Nephron (organoid): ENCODE measurements around the gene TNIK.

Source experiments
- H3K27ac Mint-ChIP-seq, 3 experiments: 2 replicates each; pipeline ENCODE4 v1.8.0; 2020; ENCODE audit warnings: mixed read lengths in 3 of 3, mild to moderate bottlenecking in 2 of 3, moderate library complexity in 1 of 3
- H3K27me3 Mint-ChIP-seq: 2 replicates; pipeline ENCODE4 v1.8.0; 2021; ENCODE audit warnings: low read depth, mild to moderate bottlenecking, moderate library complexity, mixed read lengths
- H3K36me3 Mint-ChIP-seq: 2 replicates; pipeline ENCODE4 v1.8.0; 2020; ENCODE audit warnings: low read depth, mixed read lengths
- H3K4me1 Mint-ChIP-seq: 2 replicates; pipeline ENCODE4 v1.8.0; 2020; ENCODE audit warnings: mixed read lengths
- H3K4me3 Mint-ChIP-seq, 3 experiments: 2 replicates each; pipeline ENCODE4 v1.8.0; 2020; ENCODE audit warnings: mild to moderate bottlenecking in 3 of 3, mixed read lengths in 3 of 3, moderate library complexity in 2 of 3
- H3K9me3 Mint-ChIP-seq: 2 replicates; pipeline ENCODE4 v1.8.0; 2020; ENCODE audit warnings: mixed read lengths
- TF ChIP-seq, protein P1 (sequence below), 3 experiments: fragments of 200-600 bp; sonication (generic); IDR thresholded peaks; one replicate each; pipeline ENCODE4 v1.5.0; 2021; ENCODE audit warnings: antibody characterized with exemption in 3 of 3; ENCODE audit not compliant: unreplicated experiment in 3 of 3

Gene TNIK

DNA sequence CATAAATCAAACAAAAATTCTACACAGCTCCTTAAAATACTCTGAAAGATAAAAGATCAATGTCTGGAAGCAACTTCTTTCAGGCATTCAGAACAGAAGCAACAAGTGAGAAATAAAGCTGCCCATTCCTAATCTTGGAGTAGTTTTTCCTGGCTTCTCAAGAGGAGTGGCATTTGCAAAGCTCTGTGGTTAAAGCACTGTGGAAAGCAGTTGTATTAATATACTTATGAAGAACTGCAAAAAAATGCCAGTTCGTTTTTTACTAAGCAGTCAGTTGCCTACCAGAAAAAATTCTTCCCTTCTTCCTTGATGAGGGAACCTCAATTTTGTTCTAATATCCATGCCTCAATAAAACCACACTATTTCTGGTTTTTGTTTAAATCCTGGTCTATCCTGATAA is 197.8 kb downstream of the TNIK start:
- H3K9me3 Mint-ChIP-seq = no peaks in the 10 kb centered on the region
- H3K36me3 Mint-ChIP-seq = no peaks in the 10 kb centered on the region
- peak overlapping the region in 1 of 3 experiments; percentile 52 for H3K27ac Mint-ChIP-seq
- no peaks in the 10 kb centered on the region for H3K27me3 Mint-ChIP-seq
- TF ChIP-seq, protein P1, sequence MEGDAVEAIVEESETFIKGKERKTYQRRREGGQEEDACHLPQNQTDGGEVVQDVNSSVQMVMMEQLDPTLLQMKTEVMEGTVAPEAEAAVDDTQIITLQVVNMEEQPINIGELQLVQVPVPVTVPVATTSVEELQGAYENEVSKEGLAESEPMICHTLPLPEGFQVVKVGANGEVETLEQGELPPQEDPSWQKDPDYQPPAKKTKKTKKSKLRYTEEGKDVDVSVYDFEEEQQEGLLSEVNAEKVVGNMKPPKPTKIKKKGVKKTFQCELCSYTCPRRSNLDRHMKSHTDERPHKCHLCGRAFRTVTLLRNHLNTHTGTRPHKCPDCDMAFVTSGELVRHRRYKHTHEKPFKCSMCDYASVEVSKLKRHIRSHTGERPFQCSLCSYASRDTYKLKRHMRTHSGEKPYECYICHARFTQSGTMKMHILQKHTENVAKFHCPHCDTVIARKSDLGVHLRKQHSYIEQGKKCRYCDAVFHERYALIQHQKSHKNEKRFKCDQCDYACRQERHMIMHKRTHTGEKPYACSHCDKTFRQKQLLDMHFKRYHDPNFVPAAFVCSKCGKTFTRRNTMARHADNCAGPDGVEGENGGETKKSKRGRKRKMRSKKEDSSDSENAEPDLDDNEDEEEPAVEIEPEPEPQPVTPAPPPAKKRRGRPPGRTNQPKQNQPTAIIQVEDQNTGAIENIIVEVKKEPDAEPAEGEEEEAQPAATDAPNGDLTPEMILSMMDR (IDR thresholded peaks at IDR 0.05; ENCODE audit: unreplicated experiment in 3 of 3) = no peak
- peaks cover 46% of the 10 kb centered on the region for H3K4me1 Mint-ChIP-seq
- H3K4me3 Mint-ChIP-seq = no peak overlapping the region

GRCh38 chr3:171261487-171261886 is 198.7 kb downstream of the TNIK start:
- peaks cover 39% of the 10 kb centered on the region for H3K4me1 Mint-ChIP-seq
- no peak overlapping the region for H3K27ac Mint-ChIP-seq
- H3K36me3 Mint-ChIP-seq = no peaks in the 10 kb centered on the region
- no peaks in the 10 kb centered on the region for H3K9me3 Mint-ChIP-seq
- TF ChIP-seq, protein P1 (IDR thresholded peaks at IDR 0.05; ENCODE audit: unreplicated experiment in 3 of 3) = no peak
- H3K4me3 Mint-ChIP-seq = no peak overlapping the region
- H3K27me3 Mint-ChIP-seq = no peaks in the 10 kb centered on the region

GRCh38 chr3:171260899-171261298 is 199.3 kb downstream of the TNIK start:
- Mint-ChIP-seq H3K36me3 (no peaks in the 10 kb centered on the region), H3K4me1 (peaks cover 36% of the 10 kb centered on the region), H3K27ac (no peak overlapping the region), H3K9me3 (no peaks in the 10 kb centered on the region), H3K27me3 (no peaks in the 10 kb centered on the region), H3K4me3 (no peak overlapping the region)
- TF ChIP-seq, protein P1 (IDR thresholded peaks at IDR 0.05; ENCODE audit: unreplicated experiment in 3 of 3) = no peak

- no peaks in the 10 kb centered on the region for H3K9me3 Mint-ChIP-seq
- H3K36me3 Mint-ChIP-seq = no peaks in the 10 kb centered on the region
- H3K4me3 Mint-ChIP-seq = no peak overlapping the region
- H3K27ac Mint-ChIP-seq = no peak overlapping the region
- no peaks in the 10 kb centered on the region for H3K27me3 Mint-ChIP-seq
- TF ChIP-seq, protein P1 (IDR thresholded peaks at IDR 0.05; ENCODE audit: unreplicated experiment in 3 of 3) = no peak
- H3K4me1 Mint-ChIP-seq = peaks cover 32% of the 10 kb centered on the region
Observed at GRCh38 chr3:171260466-171260865, 199.7 kb downstream of the TNIK start.

DNA sequence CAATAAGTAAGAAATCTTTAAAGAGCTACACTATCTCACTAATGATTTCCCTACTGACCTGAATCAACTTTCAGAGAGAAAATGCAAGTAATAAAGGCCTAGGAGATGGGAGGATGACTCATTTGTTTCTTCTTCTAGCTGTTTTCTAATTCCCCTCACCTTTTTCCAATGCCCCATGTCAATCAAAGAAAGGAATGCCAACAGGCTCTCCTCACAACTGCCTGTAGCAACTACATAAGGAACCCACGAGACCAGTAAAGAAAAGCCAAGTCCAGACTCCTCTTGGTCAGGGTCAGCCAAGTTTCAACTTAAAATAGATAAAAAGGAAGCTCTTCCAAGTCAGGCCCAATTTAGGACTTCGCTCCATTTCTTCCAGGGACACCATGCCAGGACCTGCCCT is 201.9 kb downstream of the TNIK start:
- Mint-ChIP-seq H3K9me3 (no peaks in the 10 kb centered on the region), H3K4me3 (no peak overlapping the region), H3K27me3 (no peaks in the 10 kb centered on the region), H3K36me3 (no peaks in the 10 kb centered on the region), H3K27ac (peak overlapping the region in 2 of 3 experiments; percentile 36 to 58), H3K4me1 (peaks cover 44% of the 10 kb centered on the region)
- TF ChIP-seq, protein P1 (IDR thresholded peaks at IDR 0.05; ENCODE audit: unreplicated experiment in 3 of 3) = no peak
